SKM-1 (cell line): Measurements from ENCODE around the gene PRSS22.

Experiments
- DNase-seq: peaks from one replicate; lab custom pipeline; 2025; ENCODE audit not compliant: unreplicated experiment; lab: John Stamatoyannopoulos, UW

Gene PRSS22

DNA sequence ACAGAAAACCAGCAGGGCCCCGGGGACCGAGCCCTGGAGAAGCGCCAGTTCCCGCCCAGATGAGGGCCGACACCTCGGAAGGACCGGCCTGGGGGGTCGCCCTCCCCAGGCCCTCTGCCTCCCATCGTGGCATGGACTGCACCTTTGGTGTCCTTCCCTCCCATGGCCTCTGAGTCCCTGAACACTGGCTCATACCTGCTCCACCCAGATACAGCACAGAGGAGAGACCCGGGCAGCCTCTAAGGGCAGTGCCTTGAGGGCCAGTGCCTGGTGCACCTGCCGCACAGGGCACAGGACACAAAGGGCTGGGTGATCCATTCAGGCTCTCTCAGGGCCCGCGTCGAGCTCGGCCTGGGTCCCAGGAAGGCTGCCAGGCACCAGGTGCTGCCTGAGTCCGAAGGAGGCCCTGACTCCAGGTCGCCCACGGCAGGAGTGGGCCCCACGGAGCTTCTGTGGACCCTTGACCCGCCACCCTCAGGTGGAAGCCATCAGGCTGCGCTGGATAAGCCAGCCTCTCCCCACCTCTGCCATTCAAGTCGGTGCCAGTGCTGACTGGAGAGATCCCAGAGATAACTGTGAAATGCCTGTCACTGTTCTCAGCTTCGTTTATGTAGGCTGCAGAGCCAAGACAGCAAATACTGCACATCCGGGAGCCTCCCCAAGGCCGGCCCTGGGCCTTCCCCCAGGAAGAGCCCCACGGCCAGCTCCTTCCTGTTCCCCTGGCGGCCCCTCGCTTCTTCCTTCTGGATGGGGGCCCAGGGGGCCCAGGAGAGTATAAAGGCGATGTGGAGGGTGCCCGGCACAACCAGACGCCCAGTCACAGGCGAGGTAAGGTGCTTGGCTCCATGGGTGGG lies 28.2 kb downstream of the PRSS22 start, which contains the start of gene ZG16B:
Gene ZG16B (plus strand): TSS at position 803 of the 854 bp plus-strand sequence. CDS start 139 bp downstream, outside the sequence.
- DNase-seq, result no peak

GRCh38 chr16:2828876-2829430 lies 29.0 kb downstream of the PRSS22 start:
- no peak for DNase-seq

DNA sequence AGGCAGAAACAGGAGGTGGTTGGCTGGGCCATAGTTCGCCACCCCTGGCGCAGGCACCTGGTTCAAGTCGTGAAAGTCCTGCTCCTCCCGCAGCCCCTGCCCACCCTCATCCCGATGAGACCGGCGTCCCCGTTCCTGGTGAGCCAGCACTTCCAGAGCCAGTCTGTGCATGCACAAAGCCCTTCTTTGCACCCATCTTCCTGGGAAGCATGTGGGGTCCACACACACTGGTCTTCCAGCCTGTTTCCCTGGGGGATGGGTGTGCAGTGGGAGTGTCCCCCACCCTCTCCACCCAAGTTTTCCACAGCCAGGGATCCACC lies 29.5 kb downstream of the PRSS22 start:
- no peak for DNase-seq

- DNase-seq, result no peak
Observed at GRCh38 chr16:2827831-2828520, 30.0 kb downstream of the PRSS22 start.

DNA sequence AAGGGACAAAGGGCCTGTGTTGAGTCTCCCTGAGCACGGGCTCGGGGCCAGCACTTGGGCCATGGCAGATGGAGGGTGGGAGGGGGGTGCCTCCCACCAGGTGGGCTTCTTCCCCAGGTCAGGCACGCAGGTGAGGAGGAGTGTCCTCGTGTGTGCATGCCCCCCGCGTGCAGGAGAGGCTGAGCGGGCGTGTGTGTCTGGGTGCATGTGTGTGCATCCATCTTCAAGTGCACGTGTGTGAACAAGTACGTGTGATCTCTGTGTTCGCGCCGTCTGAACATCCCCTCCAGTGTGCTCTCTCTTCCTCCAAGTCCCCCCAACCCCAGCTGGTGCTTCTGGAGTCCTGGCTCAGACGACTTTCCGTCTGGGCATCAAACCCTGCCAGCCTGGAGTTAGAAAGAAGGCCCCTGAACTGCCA lies 30.6 kb downstream of the PRSS22 start:
- DNase-seq, result no peak

- no peak for DNase-seq
Observed at GRCh38 chr16:2826591-2827373, 31.2 kb downstream of the PRSS22 start.

- no peak for DNase-seq
Observed at GRCh38 chr16:2825906-2826305, 32.1 kb downstream of the PRSS22 start.

DNA sequence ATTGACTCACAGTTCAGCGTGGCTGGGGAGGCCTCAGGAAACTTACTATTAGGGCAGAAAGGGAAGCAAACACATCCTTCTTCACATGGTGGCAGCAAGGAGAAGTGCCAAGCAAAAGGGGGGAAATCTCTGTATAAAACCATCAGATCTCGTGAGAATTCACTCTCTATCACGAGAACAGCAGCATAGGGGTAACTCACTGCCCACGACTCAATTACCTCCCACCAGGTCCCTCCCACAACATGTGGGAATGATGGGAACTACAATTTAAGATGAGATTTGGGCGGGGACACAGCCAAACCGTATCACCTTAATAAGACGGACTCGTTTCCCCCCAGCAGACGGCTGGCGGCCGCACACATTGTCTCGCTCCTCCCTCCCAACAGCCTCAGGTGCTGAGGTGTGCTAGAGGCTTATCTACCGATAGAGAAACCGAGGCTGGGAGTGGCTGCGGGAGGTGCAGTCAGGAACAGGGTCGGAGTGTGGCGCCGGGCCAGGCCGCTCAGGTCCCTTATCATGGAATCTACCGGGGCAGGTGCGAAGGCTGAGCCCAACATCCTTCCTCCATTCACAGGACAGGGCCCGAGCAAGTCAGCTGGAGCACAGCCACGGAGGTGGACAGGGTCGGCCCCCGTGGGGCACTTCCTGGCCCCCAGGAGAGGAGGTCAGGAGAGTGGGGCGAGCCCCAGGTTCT lies 32.8 kb downstream of the PRSS22 start:
- no peak for DNase-seq

DNA sequence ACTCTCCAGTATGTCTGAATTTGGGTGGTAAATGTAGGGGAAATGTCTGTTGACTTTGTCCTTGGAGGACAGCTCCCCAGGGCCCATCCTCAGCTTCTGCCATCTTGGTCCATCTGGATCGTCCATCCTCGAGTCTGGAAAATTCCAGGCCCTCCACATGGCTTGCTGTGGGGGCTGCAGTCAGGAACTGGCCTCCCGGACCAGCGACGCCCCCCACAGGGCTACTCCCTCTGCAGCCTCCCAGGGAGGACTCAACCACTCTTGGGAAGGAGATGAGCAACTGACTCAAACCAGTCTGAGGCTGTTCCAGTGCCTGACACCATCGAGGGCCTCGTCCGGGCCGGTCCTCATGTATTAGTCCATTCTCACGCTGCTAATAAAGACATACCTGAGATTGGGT lies 33.3 kb downstream of the PRSS22 start:
- DNase-seq, result no peak

DNA sequence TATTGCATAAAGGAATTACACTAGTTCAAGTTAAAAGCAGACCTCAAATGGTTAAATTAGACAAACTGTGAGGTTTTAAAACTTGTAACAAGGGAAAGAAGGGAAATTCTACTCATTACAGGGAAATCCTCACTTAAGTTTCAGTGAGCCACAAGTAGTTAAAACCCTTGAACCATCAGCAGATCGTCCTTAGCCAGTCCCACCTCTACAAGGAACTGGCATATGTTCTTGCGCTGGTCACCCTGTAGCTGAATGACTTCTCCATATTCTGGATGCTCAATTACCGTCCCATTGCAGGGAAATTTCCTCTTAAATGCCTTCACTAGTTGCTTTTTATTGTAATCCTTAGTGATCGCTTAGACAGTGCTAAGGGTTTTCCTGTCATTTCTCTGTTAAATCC lies 35.5 kb downstream of the PRSS22 start:
- DNase-seq, result no peak

- no peak for DNase-seq
Observed at GRCh38 chr16:2822158-2822495, 35.8 kb downstream of the PRSS22 start.

- DNase-seq, result no peak
Observed at GRCh38 chr16:2821487-2822157, 36.3 kb downstream of the PRSS22 start.

GRCh38 chr16:2820836-2821486 lies 37.0 kb downstream of the PRSS22 start:
- no peak for DNase-seq

- DNase-seq, result no peak
Observed at GRCh38 chr16:2819939-2820835, 37.8 kb downstream of the PRSS22 start.

GRCh38 chr16:2819179-2819938 lies 38.6 kb downstream of the PRSS22 start:
- no peak for DNase-seq

- DNase-seq, result no peak
Observed at GRCh38 chr16:2818272-2818876, 39.6 kb downstream of the PRSS22 start.
